GM18526 (cell line): ENCODE results near the gene EVPLL.

ENCODE experiments used
- POLR2A ChIP-seq: IDR thresholded peaks from 3 replicates; pipeline ENCODE4 v1.6.1; 2011; ENCODE audit not compliant: insufficient read length; ENCODE audit errors: extremely low read depth

EVPLL gene

DNA sequence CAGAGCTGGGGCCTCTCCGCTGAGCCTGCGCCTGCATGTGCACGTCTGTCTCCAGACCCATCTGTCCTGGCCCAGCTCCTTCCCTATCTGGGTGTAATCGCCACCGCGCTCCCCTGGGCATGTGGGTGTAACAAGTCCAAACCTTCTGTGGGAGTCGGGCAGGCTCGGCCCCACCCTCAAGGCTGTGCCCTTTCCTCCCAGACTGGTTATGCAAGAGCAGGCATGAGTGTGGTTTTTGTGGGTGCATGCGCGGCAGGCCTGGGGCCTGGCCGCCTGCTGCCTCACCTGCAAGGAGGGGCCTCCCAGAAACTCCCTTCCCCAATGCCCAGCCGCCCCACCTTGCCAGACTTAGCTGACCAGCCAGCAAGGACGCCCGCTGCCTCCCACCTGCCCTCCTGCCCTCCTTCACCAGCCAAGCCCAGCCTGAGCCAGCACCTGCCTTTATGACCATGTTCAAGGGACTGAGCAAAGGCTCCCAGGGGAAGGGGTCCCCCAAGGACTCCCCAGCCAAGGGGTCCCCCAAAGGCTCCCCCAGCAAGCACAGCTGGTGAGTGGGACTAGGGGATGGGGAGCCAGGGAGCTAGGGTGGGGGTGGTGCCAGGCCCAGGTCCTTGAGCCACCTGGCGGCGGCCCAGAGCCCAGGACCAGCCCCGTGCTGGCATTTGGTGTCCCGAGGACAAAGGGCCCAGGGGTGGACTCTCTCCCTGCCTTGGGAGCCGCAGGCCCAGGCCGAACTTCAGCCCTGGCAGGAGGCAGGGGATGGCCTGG is at the start of gene EVPLL:
Gene EVPLL (plus strand): TSS at position 342 of the 768 bp plus-strand sequence. CDS start 3,160 bp downstream, outside the sequence.
- TF ChIP-seq POLR2A: no peak

DNA sequence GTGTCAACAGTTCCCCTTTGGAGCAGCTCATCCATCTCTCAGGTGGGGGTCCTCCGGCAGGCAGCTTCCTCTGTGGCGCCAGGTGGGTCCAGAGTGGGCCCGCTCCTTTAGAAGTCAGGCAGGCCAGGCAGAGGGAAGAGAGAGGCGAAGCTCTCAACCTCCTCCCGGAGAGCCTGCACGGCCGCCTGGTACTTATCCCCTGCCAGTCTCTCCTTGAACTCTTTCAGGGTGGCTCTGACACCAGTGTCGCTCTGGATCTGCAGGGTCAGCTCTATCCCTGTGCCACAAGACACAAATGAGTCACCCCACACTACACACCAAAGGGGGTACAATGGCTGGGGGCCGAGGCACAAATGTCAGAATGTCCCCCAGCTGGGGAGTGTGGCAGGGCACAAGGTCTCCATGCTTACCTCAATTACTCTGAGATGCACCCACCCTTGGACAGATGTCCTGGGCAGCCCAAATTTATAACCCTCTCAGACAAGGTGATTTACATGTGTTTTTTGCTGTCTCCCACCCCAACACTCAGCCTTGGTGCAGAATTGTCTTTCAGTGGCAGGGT is 48.9 kb upstream of the EVPLL start:
- TF ChIP-seq POLR2A: no peak

- TF ChIP-seq POLR2A: no peak
Measured at GRCh38 chr17:18331879-18332278, 45.7 kb upstream of the EVPLL start.

GRCh38 chr17:18332909-18333489 is 44.6 kb upstream of the EVPLL start:
- no peak for TF ChIP-seq POLR2A

GRCh38 chr17:18339933-18340332 is 37.6 kb upstream of the EVPLL start:
- no peak for TF ChIP-seq POLR2A

- no peak for TF ChIP-seq POLR2A
Measured at GRCh38 chr17:18344021-18344420, 33.6 kb upstream of the EVPLL start.

DNA sequence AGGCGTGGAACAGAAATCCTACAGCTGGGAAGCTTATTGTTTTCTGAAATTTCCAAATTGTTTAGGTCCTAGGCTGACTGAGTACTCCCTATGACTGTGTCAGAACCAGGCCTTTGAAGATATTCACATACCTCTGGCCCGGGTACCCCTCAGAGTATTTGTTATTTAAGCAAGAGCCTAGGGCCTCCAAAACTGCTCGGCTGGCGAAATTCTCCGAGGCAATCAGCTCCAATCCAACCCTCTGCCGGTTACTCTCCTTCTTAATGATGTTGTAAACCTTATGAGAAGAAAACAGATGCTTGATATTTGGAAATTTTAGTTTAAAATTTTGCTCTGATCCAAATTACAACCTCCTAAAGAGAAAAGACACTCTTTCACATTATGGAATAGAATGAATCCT is 24.0 kb upstream of the EVPLL start:
- TF ChIP-seq POLR2A: no peak

DNA sequence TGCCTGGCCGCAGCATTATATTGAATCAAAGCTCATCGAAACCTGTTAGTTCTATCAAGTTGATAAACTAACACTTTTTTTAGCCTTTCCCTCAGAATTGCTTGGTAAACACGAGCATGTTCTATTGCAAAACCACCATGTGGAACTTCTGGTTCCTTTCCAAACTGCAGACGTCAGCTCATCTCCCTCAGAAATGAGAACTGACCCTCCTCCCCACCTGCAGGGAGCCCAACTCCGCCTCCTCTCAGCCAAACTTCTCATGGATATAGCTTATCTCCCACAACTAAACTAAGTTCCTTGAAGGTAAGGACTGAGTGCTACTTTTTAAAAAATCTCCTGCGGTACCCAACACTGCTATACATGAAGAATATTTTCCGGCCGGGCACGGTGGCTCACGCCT is 21.0 kb upstream of the EVPLL start:
- no peak for TF ChIP-seq POLR2A

DNA sequence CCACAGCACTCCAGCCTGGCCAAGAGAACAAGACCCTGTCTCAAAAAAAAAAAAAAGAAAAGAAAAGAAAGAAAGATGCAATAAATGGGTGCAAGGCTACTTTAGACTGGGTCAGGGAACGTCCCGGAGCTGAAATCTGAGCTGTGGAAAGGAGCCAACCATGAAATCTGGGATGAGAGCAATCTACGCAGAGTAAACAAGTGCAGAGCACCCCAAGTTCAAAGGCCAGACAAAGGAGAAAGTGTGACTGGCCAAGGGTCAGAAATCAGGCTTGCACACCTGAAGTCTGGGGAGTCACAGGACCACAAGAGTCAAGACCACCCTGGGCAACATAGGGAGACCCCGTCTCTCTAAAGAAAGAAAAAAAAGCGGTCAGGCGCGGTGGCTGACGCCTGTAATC is 17.1 kb upstream of the EVPLL start:
- TF ChIP-seq POLR2A: no peak

- no peak for TF ChIP-seq POLR2A
Measured at GRCh38 chr17:18361837-18362697, 15.5 kb upstream of the EVPLL start.

DNA sequence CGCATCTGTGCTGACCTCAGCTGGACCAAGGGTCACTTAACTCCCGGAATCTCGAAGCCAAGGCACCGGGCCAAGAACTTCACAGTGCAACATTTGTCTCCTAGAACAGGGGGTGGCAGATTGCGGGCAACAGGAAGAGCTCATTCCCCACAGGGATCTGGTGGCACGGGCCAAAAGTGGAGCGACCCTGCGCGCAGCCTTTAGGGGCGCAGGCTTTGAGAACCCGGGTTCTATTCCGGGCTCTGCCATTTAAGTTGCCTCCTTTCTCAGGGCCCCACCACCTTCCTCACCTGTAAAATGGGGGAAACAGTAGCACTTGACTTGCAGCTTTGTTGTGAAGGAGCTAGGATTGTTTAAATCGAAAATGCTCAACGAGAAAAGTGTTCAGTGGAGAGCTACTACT is 14.9 kb upstream of the EVPLL start:
- TF ChIP-seq POLR2A: no peak

GRCh38 chr17:18363101-18364049 is 14.2 kb upstream of the EVPLL start, which contains the start of gene SHMT1:
Gene SHMT1 (minus strand): TSS chr17:18363550. CDS start chr17:18355981, 7,569 bp downstream.
- peak; percentile 78 for TF ChIP-seq POLR2A

- no peak for TF ChIP-seq POLR2A
Measured at GRCh38 chr17:18364166-18364565, 13.4 kb upstream of the EVPLL start.

DNA sequence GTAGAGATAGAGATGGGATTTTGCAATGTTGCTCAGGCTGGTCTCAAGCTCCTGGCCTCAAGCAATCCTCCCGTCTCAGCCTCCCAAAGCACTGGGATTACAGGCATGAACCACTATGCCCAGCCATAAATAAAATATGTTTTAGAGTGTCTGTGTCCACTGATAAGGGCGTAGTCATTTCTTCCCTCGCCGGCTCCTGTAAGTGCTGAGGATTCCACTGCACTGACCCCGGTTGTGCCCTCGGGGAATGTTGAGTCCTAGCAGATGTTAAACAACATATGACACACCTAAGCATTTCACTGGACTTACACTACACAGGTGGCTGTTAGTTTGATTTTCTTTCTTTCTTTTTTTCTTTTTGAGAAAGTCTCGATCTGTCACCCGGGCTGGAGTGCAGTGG is 8.6 kb upstream of the EVPLL start:
- no peak for TF ChIP-seq POLR2A

DNA sequence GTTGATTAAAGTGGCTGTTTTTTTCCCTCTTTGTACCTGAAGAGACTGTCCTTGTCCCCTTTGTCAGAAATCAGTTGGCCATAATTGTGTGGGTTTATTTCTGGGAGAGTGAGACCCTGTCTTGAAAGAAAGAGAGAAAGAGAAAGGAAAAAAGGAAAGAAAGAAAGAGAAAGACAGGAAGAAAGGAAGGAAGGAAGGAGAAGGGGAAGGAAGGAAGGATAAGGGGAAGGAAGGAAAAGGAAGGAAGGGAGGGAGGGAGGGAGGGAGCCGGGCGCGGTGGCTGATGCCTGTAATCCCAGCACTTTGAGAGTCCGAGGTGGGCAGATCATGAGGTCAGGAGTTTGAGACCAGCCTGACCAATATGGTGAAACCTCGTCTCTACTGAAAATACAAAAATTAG is 6.8 kb upstream of the EVPLL start:
- no peak for TF ChIP-seq POLR2A

GRCh38 chr17:18371455-18371854 is 6.1 kb upstream of the EVPLL start:
- no peak for TF ChIP-seq POLR2A
